Fibroblast of skin of right biceps (primary cell): ENCODE data around the gene CTAGE9.

ENCODE experiments used
- DNase-seq: peaks from one replicate; pipeline ENCODE4 v3.0.0-alpha.2; 2013

The CTAGE9 gene

DNA sequence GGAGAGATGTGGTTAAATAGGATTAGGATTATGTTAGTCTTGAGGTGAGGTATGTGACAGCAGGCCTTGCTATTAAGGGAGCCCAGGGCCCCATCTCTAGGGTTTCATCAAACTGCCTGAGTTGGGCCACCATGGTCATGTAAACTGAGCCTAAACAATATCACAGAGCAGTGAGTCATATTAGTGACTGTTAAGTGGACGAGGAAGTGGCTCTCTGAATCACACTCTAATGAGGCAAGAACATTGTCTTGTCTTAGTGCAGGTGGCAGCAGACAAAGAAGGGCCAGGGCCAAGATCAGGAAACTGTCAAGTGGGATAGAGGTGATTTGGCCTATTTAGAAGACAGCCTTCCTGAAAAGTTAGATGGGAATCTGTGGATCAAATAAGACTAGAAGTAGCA lies 50.6 kb downstream of the CTAGE9 start:
- peak; percentile 21 for DNase-seq
